HG03103 (cell line): Measurements from ENCODE around the gene ITGA2B.
"Not testable (repeated sequence)": the region's sequence is repeated elsewhere in the genome, so short reads cannot be mapped to it uniquely, and the experiment has no call there.

Source experiments
- ATAC-seq: cut with Tn5 transposase; IDR thresholded peaks from one replicate; pipeline ENCODE4 v1.9.1; 2021; ENCODE audit warnings: low read depth; ENCODE audit not compliant: unreplicated experiment

Gene ITGA2B

DNA sequence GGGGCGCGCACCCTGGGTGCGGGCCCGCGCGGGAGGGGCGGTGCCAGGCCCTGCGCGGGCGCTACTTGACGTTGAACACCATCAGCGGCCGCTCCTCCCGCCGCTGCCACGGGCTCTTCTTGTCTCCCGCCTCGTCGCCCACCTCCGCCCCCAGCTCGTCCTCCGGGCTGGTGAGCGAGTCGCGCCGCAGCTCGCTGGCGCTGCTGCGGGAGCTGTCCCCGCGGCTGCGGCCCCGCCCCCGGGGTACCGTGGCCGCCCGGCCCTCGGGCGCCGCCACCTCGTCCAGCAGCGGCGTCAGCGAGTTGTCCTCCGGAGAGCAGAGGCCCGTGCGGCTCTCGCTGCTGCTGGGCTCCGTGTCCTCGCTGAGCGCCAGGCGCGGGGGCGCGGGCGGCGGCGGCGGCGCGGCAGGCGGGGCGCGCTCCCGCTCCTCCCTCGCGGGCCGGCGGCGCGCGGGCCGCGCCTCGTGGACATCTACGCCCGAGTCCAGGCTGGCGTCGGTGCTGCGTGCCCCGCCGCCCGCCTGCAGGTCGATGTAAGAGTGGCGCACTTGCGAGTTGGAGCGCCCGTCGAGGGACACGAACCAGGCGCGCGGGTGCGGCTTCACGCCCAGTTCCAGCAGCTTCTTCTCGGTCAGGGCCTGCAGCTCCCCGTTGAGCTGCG is 35.6 kb downstream of the ITGA2B start:
- no peak for ATAC-seq

- ATAC-seq: no peak
These were observed 36.4 kb downstream of the ITGA2B start for GRCh38 chr17:44352828-44353671.

DNA sequence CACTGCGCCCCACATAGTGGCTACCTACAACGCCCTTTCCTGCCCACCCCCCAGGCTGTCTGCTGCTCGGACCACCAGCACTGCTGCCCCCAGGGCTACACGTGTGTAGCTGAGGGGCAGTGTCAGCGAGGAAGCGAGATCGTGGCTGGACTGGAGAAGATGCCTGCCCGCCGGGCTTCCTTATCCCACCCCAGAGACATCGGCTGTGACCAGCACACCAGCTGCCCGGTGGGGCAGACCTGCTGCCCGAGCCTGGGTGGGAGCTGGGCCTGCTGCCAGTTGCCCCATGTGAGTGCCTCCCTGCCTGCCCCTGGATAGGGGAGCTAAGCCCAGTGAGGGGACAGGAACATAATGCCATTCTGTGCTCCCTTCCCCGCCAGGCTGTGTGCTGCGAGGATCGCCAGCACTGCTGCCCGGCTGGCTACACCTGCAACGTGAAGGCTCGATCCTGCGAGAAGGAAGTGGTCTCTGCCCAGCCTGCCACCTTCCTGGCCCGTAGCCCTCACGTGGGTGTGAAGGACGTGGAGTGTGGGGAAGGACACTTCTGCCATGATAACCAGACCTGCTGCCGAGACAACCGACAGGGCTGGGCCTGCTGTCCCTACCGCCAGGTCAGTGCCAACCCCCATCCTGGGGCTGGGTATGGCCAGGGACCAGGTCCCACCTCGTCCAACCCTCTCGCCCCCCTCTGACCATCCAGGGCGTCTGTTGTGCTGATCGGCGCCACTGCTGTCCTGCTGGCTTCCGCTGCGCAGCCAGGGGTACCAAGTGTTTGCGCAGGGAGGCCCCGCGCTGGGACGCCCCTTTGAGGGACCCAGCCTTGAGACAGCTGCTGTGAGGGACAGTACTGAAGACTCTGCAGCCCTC is 37.3 kb downstream of the ITGA2B start:
- ATAC-seq: no peak

- no peak for ATAC-seq
These were observed 38.0 kb downstream of the ITGA2B start for GRCh38 chr17:44351464-44351863.

- no peak for ATAC-seq
These were observed 38.7 kb downstream of the ITGA2B start for GRCh38 chr17:44350733-44351226.

- no peak for ATAC-seq
These were observed 39.8 kb downstream of the ITGA2B start for GRCh38 chr17:44349553-44350070.

- ATAC-seq: no peak
These were observed 40.5 kb downstream of the ITGA2B start for GRCh38 chr17:44348988-44349364.

GRCh38 chr17:44348234-44348987 is 41.0 kb downstream of the ITGA2B start:
- ATAC-seq: no peak

DNA sequence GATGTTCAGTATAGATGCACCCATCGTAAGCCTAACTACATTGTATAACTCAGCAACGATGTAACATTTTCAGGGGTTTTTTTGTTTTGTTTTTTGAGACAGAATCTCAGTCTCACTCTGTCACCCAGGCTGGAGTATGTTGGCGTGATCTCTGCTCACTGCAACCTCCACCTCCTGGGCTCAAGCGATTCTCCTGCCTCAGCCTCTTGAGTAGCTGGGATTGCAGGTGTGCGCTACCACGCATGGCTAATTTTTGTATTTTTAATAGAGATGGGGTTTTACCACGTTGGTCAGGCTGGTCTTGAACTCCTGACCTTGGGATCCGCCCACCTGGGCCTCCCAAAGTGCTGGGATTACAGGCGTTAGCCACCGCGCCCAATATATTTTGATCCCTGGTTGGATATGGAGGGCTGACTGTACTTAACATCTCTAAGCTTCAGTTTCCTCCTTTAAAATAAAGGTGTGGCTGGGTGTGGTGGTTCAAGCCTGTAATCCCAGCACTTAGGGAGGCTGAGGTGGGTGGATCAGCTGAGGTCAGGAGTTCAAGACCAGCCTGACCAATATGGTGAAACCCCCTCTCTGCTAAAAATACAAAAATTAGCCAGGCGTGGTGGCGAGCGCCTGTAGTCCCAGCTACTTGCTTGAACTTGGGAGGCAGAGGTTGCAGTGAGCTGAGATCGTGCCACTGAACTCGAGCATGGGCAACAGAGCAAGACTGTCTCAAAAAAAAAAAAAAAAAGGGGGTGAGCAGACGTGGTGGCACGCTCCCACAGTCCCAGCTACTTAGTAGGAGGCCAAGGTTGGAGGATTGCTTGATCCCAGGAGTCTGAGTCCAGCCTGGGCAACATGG is 42.0 kb downstream of the ITGA2B start:
- ATAC-seq: not testable (repeated sequence)

- no peak for ATAC-seq
These were observed 43.2 kb downstream of the ITGA2B start for GRCh38 chr17:44346064-44346844.

DNA sequence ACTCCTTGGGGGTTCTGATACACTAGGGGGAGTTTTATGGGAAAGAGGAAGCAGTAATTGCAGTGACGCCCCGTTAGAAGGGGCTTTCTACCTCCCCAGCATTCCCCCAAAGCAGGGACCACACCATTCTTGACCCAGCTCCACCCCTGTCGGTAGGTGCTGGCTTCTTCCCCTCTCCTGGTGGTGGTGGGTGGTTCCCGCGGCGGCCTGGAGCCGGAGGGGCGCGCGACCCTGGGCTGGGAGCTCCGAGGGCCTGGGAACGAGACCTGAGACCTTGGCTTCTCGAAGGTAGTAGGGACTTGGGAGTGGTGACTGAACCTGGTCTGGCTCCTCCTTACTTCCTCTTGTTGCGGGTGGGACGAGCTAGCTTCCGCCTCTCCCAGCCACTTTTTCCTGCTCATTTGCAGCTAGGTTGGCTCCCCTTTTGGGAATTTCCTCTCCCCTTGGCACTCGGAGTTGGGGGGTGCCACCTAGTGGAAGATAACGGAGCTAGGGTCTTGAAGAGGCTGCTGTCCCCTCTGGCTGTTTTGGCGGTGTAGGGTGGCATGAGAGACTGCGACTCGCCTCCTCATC is 43.9 kb downstream of the ITGA2B start:
- ATAC-seq: no peak

DNA sequence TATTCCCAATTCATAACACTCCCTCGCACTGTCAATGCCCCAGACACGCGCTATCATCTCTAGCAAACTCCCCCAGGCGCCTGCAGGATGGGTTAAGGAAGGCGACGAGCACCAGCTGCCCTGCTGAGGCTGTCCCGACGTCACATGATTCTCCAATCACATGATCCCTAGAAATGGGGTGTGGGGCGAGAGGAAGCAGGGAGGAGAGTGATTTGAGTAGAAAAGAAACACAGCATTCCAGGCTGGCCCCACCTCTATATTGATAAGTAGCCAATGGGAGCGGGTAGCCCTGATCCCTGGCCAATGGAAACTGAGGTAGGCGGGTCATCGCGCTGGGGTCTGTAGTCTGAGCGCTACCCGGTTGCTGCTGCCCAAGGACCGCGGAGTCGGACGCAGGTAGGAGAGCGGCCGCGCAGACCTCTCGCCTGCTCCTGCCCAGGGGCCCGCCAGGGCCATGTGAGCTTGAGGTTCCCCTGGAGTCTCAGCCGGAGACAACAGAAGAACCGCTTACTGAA is 44.5 kb downstream of the ITGA2B start, which contains the start of gene GRN:
Gene GRN, plus strand, starts transcription at position 364 of the 515 bp plus-strand sequence. CDS start 3,863 bp downstream, outside the sequence.
- peak; percentile 51 for ATAC-seq

DNA sequence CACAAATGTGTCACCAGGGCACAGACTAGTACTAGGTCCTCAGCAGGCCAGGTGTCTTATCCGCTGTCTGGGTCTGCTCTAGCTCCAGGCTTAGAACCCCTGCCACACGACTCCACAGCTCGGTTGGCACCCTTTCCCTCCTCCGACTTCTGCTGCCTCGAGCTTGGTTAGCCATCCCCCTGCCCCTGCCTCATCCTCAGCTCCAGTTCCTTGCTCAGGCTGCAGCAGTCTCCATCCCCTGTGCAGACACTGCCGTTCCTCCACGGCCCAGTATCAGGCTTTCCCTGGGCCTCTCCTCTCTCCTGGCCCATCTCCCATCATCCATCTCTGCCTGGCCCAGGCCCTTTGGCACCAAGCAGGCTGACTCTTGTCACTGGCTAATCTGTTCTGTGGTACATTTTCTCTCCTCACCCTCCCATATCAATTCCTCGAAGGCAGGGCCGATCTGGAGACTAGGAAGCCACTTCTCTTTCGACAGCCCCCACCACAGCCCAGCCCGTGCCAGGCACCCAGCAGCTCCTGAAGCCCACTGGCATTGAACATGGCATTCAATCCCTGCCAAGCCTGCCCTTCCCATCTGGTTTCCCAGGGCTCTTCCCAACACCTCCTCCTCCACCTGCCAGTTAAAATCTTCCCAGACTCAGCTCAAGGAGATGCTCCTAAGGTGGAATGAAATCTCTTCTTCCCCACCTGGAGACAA is 45.8 kb downstream of the ITGA2B start:
- no peak for ATAC-seq

DNA sequence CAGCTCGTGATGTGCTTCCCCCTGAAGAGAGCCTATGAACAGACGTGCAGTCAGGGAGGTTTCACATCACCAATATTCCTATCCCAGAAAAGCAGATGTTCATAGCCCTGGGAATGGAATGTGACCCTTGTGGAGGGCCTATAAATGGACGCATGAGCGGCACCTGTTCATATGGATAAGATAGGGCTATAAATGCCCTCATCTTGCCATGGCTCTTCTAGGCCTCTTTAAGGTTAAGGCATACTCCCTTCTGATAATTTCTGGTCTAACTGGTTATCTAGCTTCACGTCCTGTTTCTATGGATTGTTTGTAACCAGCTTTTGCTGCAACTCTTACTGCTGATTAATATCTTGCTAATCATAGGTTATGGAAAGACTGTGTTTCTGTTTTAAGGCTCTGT is 48.9 kb downstream of the ITGA2B start:
- ATAC-seq: not testable (repeated sequence)

- ATAC-seq: no peak
These were observed 50.7 kb downstream of the ITGA2B start for GRCh38 chr17:44338702-44339101.

DNA sequence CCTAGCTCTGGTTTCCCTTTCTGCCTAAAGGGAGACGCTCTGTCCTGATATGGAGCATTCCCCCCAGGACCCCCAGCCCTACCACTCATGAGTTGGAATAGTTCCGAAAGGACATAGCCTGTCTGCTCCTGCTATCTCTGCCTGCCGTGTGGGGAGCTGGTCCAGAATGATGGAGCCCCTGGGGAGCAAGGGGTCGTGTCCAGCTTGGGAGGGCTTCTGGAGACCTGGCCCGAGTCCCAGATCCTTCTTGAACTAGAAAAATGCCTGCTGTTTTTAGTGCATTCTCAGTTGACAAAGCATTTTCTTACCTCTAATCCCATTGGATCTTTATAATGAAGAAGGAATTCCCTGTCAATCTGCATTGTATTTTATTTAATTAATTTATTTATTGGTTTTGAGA is 53.5 kb downstream of the ITGA2B start:
- no peak for ATAC-seq

DNA sequence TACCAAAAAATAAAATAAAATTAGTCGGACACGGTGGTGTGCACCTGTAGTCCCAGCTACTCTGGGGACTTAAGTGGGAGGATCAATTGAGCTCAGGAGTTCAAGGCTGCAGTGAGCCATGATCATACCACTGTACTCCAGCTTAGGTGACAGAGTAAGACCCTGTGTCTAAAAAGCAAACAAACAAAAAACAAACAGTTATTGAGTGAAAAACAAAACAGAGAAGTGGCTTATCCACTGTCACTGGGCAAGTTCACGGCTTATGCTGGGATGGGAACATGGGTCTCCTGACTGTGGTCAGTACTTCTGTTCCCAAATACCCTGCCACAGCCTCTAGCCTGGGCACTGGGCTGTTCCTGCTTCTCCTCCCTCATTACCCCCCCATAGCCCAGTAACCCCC is 53.9 kb downstream of the ITGA2B start:
- ATAC-seq: no peak
